GM19328 (cell line): Measurements from ENCODE around the gene TP53TG5.

Experiments
- ATAC-seq: cut with Tn5 transposase; IDR thresholded peaks from one replicate; pipeline ENCODE4 v1.9.1; 2021; ENCODE audit warnings: mild to moderate bottlenecking, moderate library complexity; ENCODE audit not compliant: unreplicated experiment

The TP53TG5 gene

GRCh38 chr20:45406260-45407066, 28.3 kb upstream of the TP53TG5 start:
- ATAC-seq = no peak

DNA sequence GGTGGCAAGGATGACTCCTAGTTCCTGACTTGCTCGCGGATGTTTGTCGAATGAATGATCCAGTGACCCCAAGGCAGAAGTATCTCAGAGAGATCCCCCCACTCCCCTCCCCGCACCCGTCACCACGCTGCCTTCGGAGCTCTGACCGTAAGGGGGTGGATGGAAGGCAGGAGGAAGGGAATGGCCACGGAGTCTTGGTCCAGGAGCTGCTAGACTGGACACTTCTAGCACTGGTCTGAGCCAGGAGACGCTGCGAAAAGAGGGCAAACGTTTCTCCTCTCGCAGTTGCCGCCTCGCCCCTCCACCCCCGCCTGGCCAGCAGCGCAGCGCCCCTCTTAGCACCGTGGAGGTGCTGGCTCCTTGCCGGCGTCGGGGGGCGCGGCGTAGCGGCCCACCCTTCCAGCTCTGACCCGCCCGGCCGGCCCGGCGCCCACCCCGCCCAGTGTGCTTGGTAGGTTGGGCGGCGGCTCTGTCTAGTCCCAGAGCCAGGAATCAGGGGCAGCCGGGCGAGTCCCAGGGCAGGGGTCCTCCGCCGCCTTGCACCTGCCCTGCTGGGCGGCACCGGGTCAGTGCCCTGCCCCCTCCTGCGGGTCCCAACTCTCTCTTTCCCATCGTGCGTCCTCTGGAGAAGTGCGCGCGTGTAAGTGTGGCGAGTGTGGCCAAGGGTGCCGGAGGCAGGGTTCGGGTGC, 27.6 kb upstream of the TP53TG5 start:
- ATAC-seq = no peak

- ATAC-seq = no peak
Observed at GRCh38 chr20:45404438-45404837, 26.3 kb upstream of the TP53TG5 start.

DNA sequence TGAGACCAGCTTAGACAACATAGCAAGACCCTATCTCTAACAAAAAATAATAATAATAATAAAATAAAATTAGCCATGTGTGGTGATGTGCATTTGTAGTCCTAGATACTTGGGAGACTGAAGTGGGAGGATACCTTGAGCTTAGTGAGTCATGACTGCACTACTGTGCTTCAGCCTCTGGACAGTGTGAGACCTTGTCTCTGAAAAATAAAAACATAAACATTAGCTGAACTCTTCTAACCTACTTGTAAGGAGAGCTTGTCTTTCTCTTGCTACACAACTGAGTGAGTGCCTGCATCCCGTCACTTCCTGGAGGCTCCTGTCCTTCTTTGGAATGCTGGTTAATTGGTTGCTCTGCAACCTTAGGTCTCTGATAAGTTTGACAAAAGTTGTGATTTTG, 24.8 kb upstream of the TP53TG5 start:
- ATAC-seq = no peak

DNA sequence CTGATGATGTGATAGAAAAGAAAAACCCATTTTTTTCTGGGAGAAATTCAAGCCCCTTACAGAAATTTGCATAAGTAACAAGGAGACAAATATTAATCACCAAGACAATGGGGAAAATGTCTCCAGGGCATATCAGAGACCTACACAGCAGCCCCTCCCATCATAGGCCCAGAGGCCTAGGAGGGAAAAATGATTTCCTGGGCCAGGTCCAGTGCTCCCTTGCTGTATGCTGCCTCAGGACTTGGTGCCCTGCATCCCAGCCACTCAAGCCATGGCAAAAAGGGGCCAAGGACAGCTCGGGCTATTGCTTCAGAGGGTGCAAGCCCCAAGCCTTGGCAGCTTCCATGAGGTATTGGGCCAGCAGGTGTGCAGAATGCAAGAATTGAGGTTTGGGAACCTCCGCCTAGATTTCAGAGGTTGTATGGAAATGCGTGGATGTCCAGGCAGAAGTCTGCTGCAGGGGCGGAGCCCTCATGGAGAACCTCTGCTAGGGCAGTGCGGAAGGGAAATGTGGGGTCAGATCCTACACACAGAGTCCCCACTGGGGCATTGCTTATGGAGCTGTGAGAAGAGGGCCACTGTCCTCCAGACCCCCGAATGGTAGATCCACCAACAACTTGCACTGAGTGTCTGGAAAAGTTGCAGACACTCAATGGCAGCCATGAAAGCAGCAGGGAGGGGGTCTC, 22.4 kb upstream of the TP53TG5 start:
- ATAC-seq = no peak

DNA sequence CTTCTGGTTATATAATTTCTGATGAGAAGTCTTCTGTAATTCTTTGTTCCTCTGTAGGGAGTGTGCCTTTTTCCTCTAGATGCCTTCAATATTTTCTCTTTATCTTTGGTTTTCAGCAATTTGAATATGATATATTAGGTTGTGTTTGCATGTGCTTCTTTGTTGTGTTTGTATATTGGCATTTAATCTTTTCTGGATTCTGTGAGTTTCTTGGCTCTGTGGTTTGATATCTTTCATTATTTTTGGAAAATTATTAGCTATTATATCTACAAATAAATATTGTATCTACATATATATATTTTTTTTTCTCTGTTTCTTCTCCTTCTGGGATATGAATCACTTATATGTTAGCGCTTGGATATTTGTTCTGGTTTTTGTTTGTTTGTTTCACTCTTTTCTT, 20.9 kb upstream of the TP53TG5 start:
- ATAC-seq = no peak

- ATAC-seq = no peak
Observed at GRCh38 chr20:45395114-45395415, 16.9 kb upstream of the TP53TG5 start.

- no peak for ATAC-seq
Observed at GRCh38 chr20:45394221-45395113, 16.3 kb upstream of the TP53TG5 start.

DNA sequence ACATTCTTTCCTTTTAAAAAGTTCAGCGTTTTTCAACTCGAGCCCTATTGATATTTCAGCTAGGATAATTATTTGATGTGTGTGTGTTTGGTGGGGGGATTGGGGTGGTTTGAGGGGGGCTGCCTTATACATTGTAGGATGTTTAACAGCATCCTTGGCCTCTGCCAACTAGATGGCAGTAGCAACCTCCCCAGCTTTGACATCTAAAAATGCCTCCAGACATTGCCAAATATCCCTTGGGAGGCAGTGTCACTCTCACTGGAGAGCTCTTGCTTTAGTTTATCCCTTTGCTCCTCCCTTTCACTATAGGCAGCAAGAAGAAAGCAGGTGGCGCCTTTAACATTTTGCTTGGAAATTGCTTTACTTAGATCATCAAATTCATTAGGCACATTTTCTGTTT, 14.6 kb upstream of the TP53TG5 start:
- no peak for ATAC-seq

GRCh38 chr20:45391559-45391958, 13.4 kb upstream of the TP53TG5 start:
- no peak for ATAC-seq

- ATAC-seq = no peak
Observed at GRCh38 chr20:45390931-45391330, 12.8 kb upstream of the TP53TG5 start.

GRCh38 chr20:45387274-45387673, 9.1 kb upstream of the TP53TG5 start:
- no peak for ATAC-seq

DNA sequence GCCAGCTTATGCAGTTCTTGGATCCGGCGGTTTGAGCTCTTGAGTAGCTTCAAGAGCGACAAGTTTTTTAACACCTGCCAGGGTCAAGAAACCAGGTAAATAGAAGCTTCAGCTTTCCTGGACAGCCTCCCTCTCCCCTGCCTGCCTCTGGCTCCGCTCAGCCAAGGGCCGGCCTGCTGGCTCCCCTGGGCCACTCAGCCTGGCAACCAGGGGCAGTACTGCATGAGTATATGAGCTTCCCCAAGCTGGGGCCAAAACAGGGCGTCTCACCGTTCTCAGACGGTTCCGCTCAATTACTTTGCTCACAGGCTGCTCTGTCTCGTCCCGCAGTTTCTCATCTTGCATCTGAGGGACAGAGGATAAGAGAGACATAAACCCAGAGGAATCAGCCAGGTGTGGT, 856 bp downstream of the TP53TG5 start:
- no peak for ATAC-seq

GRCh38 chr20:45374966-45375365, 3.2 kb downstream of the TP53TG5 start:
- no peak for ATAC-seq

DNA sequence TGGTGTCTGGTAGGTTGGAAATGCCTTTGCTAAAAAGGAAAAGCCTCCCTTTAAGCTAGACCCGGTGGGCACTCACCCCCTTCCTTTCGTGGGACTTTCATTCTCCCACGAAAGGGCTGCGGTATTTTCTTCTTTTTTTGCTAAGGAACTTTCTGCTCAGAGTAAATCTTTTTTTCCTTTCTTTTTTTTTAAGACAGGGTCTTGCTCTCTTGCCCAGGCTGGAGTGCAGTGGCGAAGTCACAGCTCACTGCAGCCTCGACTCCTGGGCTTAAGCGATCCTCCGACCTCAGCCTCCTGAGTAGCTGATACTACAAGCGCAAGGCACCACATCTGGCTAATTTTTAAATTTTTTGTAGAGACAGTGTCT, 4.0 kb downstream of the TP53TG5 start:
- ATAC-seq = no peak

- ATAC-seq = no peak
Observed at GRCh38 chr20:45373353-45374100, 4.6 kb downstream of the TP53TG5 start.

GRCh38 chr20:45372646-45373352, 5.3 kb downstream of the TP53TG5 start:
- no peak for ATAC-seq

DNA sequence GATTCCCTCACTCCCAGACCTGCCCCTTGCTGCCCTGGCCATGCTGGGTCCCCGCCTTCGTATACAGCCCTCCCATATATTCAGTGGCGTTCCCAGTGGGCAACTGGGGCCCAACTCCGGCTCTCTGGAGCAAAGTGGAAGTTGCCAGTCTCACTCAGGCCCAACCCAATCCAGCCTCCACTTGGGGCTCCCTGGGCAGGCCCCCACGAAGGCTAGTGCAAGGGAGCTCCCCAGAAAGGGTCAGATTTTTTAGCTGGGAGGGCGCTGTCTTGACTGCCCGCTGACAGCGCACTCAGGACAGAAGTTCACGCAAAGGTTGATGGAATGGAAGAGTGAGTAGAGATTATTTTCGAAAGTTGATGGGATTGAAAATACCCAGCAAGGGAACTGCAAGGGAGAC, 5.9 kb downstream of the TP53TG5 start:
- ATAC-seq = no peak

DNA sequence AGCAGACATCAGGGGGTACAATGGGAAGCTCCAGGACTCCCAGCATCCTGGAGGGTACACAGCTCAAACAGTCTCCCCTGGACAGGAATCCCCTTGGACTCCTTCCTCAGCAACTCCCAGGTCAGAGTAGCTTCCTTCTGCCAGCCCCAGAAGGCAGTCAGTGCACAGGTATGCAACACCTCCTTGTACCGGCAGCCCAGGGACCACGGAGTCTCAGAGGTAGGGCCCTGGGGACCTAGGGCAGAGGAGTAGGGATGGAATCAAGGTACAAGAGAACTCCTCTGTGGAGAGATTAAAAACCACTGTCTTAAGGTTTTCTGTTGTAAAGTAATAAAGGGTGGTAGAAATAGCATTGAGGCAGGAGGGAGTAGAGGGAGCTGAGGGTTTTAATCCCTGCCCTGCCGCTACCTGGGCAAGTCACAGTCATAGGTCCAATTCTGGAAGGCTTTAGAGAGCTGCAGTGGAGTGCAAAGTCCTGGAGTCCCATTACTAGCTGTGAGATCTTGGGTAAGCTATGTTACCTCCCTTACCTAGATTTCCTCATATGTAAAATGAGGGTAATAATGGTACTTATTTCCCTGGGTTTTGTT, 7.5 kb downstream of the TP53TG5 start:
- no peak for ATAC-seq
